Activated CD8-positive, alpha-beta memory T cell treated with anti-CD3 and anti-CD28 coated beads for 24 hours (primary cell): ENCODE data around the gene IMMP2L.
"Not testable (repeated sequence)": the region's sequence is repeated elsewhere in the genome, so short reads cannot be mapped to it uniquely, and the experiment has no call there.

Source experiments
- DNase-seq: peaks from one replicate; pipeline ENCODE4 v3.0.0-alpha.2; 2020

IMMP2L gene

DNA sequence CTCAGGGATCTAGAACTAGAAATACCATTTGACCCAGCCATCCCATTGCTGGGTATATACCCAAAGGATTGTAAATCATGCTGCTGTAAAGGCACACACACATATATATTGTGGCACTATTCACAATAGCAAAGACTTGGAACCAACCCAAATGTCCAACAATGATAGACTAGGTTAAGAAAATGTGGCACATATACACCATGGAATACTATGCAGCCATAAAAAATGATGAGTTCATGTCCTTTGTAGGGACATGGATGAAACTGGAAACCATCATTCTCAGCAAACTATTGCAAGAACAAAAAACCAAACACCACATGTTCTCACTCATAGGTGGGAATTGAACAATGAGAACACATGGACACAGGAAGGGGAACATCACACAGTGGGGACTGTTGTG lies 56.9 kb downstream of the IMMP2L start:
- DNase-seq = not testable (repeated sequence)

DNA sequence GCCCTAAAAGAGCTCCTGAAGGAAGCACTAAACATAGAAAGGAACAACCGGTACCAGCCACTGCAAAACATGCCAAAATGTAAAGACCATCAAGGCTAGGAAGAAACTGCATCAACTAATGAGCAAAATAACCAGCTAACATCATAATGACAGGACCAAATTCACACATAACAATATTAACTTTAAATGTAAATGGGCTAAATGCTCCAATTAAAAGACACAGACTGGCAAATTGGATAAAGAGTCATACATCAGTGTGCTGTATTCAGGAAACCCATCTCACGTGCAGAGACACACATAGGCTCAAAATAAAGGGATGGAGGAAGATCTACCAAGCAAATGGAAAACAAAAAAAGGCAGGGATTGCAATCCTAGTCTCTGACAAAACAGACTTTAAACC lies 60.5 kb downstream of the IMMP2L start:
- not testable (repeated sequence) for DNase-seq

DNA sequence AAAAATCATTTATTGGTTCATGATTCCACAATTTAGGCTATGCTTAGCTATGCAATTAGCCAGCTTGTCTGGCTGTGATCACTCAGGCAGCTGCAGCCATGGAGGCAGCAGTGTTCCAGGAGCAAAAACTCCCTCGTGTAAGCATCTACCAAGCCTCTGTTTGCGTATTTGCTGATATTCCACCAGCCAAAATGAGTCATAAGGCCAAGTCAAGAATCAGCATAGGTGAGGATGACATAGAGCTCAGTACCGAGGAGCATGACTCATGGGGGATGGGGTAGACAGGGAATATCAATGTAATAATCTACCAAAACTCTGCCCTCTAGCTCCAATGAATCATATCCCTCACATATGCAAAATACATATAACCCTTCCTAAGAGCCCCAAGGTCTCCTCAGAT lies 63.3 kb downstream of the IMMP2L start:
- DNase-seq = no peak

DNA sequence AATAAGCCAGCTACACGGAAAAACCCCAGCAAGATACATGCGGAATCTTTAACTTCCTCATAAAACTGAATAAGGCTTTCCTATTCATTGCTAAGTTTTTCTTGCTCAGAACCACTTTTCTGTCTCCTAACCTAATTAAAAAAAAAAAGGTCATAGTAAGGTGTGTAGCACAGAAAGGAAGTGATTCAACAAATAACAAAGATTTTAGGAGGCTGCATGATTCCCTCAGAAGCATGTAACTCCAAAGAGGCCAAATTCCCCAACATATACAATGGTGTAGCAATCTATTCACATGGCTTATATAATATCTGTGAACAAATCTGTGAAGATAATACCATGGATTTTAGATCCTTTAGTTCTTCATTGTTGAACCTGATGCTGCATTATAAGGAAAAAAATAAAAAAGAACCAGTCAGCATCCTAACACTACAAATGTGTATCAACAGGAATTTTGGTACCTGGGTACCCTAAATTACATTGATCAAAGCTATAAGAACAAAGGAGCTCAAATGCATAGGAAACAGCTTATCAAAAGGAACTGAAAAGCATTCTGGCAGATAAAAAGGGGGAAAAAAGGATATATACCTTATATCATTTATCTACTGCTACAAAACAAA lies 63.8 kb downstream of the IMMP2L start:
- no peak for DNase-seq

DNA sequence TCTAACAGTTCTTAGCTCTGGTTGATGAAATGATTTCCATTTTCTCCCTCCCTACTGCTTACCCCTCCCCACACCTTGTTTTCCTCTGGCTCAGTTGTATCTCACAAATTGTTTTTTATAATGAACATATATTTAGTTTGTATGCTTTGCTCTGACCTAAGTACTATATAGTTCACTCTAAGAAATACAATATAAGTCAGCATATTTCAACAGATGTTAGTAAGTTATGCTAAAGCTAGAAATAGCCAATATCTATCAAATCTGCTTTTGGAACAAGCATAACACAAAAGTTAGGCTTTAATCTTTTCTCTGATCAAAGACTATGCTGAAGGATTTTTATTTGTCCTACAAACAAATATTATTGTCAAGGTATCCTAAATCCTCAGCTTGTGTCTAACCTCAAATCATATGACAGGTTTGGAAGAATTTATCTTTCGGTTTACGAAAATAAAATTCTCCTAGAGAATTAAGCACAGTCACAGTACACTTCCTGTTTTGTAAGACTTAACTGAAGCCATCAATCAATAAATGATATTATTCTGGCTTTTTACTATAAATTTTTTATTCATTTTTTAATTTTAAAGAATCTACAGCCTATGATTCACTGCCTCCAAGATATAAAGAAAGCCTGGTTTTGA lies 67.0 kb downstream of the IMMP2L start:
- no peak for DNase-seq

DNA sequence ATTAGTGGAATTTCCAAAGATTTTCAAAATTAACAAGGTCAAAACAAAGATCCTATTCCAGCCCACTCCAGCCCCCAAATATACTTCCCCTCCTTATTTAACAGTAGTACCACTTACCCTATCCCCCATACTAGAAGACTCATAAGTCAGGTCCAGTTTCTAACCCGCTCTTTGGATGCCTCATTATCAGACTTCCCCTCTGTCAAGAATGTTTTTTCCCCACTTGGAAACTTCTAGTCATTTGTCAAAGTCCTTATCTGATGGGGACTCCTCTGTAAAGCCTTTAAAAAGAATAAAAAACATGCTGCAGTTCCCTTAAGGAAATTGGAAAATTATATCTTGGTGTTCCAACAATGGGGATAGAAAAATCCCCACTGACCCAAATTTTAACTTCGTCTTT lies 70.1 kb downstream of the IMMP2L start:
- no peak for DNase-seq

DNA sequence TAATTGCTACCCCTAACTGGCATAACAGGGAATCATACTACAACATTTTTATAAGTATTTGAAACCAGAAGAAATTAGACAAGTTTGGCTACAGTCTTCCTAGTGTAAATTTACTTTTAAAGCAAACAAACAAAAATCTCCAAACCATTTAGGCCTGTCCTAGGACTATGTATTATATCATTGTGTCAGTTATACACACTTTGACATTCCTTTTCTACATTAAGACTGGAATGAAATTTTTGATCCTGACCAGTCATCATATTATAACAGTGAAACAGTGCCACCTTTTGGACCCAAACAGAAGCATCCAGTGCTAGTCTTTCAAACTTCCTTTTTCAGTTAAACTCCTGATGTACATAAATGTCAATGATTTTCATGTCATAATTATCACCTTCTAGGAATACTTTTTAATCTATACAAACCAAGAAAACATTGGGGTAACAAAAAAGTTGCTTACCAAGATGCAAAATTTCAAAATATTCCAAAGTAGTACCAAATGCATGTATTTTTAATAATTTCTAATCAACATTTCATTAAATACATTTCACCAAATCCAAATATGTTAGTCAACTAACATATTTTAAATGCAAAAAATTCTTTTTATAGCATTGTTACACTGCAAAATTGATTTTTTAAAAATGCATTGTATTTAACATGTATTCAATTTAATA lies 75.7 kb downstream of the IMMP2L start:
- no peak for DNase-seq

DNA sequence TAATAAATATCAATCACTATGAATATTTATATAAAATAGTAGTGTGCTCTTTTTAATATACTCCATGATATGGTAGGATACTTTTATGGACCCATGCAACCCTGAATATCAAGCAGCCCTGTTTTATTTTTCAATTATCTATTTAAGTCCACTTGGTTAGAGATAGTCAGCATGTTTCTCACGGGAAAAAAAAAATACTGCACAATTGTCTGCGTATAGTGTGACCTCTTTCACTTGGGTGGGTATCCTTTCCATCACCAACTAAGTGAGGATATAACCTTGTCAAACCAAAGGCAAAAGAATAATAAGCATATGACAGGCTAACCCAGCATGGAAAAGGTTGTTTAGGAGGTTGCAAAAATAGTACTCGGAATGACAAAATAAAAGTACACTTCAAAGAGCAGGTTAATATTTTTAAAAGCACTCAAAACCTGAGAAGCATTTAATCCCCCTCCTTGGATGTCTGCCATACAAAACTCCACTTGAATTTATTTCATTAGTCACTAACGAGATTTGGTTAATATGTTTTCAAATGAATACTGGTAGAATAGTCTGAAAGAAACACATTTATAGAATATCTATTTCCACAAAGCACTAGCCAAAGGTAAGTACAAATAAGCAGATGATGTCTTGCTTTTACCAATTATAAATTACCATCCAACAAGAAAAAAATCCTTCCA lies 76.5 kb downstream of the IMMP2L start:
- DNase-seq = no peak

DNA sequence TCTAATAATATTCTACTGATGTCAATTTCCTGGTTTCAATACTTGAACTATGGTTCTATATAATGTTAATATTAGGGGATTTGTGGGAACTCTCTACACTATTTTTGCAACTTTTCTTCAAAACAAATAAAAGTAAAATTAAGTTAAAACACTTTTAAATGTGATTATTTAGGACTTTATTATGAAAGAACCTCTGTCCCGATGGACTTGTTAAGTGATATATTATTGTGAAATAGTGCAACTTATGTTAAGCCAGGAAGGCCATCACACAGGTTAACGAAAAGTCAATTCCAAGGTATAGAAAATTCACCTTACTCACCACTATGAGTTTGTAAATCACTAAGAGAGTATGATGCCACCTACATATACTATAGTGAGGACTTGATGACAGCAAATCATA lies 79.2 kb downstream of the IMMP2L start:
- DNase-seq = no peak

DNA sequence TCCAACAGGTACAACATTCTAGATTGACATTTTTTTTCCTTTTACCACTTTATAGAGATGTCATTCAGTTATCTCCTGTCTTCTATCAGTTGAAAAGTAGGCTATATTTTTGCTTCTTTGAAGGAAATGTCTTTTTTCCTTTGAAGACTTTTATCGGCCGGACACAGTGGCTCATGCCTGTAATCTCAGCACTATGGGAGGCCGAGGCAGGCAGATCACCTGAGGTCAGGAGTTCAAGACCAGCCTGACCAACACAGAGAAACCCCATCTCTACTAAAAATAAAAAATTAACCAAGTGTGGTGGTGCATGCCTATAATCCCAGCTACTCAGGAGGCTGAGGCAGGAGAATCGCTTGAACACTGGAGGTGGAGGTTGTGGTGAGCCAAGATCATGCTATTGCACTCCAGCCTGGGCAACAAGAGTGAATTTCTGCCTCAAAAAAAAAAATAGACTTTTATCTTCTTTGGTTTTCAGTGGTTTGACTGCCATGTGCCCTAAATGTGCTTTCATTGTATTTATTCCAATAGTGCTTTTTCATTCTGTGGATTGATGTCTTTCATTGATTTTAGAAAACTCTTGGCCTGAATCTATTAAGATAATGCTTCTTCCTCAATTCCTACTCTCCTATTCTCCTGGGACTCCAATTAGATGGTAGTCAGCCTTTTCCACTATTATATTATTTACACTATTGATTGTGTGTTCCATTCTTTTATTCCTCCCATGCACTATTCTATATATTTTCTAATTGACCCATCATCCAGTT lies 84.6 kb downstream of the IMMP2L start:
- DNase-seq = no peak

DNA sequence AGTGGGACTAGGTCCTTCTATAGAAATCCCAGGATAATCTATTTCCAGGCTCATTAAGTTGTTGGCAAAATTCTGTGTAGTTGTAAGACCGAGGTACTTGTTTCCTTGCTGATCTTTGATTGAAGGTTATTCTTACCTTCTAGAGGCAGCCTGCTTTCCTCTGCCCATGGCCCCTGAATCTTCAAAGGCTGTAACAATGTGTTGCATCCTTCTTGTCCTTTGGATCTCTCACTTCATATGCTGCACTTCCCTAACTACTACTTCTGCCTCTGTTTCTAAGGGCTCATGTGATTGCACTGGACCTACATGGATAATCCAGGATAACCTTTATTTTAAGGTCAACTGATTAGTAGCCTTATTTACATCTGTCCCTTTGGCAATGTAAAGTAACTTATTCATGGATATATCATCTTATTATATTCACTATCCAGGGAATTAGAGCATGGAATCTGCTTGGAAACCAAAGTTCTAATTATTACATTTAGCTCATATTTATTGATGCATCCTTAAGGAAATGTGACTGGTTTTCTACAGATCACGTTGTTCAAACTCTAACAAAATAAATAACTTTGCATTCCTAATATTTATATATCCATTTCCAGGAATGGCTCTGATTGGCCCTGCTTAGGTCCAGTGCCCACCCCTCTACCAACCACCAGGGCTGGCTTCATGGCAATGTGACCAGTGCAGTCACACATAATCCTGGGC lies 85.6 kb downstream of the IMMP2L start:
- no peak for DNase-seq

DNA sequence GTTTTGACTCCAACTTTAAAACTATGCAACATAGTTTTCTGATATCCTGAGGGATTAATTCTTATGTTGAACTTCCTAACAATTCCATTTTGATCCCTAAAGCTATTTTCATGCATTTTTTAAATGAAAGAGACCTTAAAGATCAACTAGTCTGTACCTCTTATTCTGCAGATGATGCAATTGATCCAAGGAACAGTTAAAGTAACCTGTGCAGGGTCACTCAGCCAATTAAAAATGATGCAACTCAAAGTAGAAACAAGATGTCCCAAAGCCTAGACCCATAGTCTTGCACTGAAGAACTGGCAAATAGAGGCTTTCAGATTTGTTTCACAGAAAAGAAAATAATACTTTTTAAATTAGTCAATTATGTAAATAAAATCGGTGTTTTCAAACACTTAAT lies 86.3 kb downstream of the IMMP2L start:
- DNase-seq = no peak

DNA sequence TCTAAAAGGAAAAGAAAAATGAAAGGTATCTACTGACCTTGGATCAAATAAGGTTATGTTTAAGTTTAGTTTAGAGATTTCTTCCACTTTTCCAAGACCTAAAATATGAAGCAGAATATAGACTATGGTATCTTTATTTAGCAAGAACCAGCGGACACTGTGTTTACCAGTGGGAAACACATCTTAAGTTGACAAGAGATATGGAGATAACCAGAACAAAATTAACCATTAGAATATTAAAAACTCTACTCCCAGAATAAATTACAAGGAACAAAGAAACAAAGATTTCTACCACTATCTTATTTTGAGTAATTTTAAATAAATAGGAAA lies 86.9 kb downstream of the IMMP2L start:
- DNase-seq = no peak

DNA sequence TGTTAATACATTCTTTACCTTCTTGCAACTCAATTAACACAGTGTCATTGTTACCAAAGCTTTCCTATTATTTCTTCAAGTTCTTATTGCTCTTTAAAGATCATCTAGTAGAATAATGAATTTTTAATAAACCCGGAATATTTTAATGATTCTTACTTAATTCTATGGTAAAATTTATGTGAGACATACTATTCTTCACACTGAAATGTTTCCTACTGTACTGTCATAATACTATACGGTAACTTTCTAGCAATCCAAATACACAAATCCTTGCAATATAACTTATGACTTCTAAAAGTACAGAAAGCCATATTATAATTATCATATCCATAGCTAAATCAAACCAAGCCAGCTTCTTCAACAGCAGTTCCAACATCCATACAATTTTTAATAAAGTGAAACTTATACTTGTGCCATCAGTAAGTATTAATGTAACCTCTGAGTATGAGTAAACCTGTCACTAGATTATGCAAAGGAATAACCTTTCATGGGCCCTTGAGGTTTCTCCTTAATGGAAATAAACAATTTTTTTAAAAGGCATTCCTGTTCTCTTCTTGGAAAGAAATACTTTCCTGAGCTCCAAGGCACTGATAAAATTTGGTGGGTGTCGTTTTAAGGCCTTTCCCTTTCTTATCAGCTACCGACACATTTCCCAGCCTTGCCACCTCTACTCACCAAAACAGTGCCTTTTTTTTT lies 87.4 kb downstream of the IMMP2L start:
- DNase-seq = no peak

DNA sequence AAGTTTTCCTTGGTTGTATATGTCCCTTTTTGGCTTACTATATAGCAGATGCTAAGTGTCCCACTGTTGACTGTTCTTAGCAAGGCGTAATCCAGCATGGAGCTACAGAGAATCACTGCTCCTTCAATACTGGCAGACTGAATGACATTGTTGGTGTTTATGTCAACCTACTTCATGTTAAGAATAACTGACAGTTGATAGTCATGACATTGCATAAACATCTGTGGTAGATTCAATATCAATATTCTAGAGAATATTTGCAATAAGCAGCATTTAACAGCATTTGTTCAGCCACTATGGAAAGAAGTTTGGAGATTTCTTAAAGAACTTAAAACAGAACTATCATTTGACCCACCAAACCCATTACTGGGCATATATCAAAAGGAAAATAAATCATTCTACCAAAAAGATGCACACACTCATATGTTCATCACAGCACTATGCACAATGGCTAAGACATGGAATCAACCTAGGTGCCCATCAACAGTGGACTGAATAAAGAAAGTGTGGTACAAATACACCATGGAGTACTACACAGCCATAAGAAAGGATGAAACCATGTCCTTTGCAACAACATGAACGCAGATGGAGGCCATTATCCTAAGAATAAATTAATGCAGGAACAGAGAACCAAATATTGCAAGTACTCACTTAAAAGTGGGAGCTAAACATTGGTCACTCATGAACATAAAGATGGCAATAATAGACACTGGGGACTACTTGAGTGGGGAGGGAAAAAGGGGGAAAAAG lies 88.7 kb downstream of the IMMP2L start:
- DNase-seq = no peak

DNA sequence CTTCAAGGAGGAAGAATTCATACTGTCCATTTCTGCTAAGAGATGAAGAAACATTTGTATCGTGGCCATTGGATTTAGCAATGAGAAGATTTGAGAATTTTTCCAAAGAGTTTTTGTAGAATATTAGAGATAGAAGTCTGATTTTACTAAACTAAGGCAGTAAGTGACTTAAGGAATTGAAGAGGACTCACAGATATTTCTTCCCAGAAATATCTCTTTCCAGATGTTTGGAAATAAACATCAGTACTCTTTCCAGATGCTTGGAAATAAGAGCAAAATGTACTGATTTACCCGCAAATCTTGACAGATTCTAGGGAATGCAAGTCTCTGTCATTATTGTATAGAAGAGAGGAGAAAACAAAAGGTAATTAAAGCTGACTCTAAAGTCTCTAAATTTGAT lies 91.3 kb downstream of the IMMP2L start:
- DNase-seq = no peak

DNA sequence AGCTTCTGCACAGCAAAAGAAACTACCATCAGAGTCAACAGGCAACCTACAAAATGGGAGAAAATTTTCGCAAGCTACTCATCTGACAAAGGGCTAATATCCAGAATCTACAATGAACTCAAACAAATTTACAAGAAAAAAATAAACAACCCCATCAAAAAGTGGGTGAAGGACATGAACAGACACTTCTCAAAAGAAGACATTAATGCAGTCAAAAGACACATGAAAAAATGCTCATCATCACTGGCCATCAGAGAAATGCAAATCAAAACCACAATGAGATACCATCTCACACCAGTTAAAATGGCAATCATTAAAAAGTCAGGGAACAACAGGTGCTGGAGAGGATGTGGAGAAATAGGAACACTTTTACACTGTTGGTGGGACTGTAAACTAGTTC lies 92.4 kb downstream of the IMMP2L start:
- not testable (repeated sequence) for DNase-seq

DNA sequence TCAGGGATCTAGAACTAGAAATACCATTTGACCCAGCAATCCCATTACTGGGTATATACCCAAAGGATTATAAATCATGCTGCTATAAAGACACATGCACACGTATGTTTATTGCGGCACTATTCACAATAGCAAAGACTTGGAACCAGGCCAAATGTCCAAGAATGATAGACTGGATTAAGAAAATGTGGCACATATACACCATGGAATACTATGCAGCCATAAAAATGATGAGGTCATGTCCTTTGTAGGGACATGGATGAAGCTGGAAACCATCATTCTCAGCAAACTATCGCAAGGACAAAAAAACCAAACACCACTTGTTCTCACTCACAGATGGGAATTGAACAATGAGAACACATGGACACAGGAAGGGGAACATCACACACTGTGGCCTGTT lies 96.5 kb downstream of the IMMP2L start:
- DNase-seq = not testable (repeated sequence)

DNA sequence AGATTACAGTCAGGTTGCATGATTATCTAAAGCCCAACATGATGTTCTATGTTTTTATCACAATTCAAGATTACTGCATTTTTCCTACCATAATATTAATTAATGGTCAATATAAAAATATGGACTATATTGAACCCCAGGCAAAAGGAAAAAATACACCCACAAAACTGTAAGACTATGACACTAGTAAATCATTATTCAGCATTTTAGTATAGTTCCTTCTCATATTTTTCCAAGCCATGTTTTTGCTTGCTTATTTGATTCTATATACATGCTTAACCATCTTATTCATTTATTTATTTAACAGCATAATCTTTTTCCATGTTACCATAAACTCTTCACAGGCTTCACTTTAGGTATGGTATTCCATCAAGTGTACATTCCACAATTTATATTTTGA lies 101.6 kb downstream of the IMMP2L start:
- DNase-seq = no peak

DNA sequence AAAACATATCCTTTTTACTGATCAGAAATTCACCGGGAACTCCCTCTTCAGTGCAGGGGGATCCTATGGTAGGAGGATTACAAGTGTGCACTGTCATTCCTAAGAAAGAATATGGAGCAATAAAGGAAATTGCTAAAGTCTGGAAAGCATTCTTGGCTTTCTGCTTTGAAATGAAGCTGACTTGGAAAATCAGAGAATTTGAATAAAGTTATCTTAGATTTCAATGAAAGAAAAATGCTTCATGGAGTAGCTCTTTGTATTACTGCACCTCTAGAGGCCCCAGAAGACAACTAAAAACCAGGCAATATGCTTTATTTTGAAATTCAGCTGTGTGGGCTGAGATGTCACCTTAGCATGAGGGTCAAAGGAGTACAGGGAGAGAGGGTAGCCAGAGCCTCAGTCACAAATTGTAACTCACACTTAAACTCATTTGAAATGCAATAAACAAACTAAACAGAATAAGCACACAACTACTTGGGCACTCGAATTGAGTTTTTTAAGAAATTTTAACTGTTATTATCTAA lies 102.5 kb downstream of the IMMP2L start:
- DNase-seq = no peak
